AG10803 (cell line): ENCODE measurements around the gene SPOCK2.
"Not testable (repeated sequence)": the region's sequence is repeated elsewhere in the genome, so short reads cannot be mapped to it uniquely, and the experiment has no call there.

Experiments
- DNase-seq: peaks from one replicate; pipeline ENCODE4 v3.0.0; 2010; ENCODE audit warnings: low read depth
- H3K4me3 ChIP-seq: 2 replicates; pipeline ENCODE4 v1.5.1; 2011; ENCODE audit warnings: mild to moderate bottlenecking, low read length, control low read depth
- CTCF ChIP-seq: conservative IDR thresholded peaks from 2 replicates; pipeline ENCODE4 v1.5.1; 2011; ENCODE audit warnings: mild to moderate bottlenecking, low read length, control low read depth, inconsistent platforms

SPOCK2 gene

GRCh38 chr10:72087969-72088888, at the start of gene SPOCK2:
Gene SPOCK2 (minus strand): TSS chr10:72088551. CDS start chr10:72088328, 223 bp downstream.
- no peak within 1 kb of the TSS for H3K4me3 ChIP-seq
- DNase-seq, result no peak
- TF ChIP-seq CTCF, result no peak

- no peak for DNase-seq
- H3K4me3 ChIP-seq, result no peak overlapping the region
- TF ChIP-seq CTCF, result no peak
Measured at GRCh38 chr10:72137583-72137982, 49.2 kb upstream of the SPOCK2 start.

- H3K4me3 ChIP-seq, DNase-seq: not testable (repeated sequence)
Measured at GRCh38 chr10:72136225-72136624, 47.9 kb upstream of the SPOCK2 start.

- no peak for DNase-seq
- TF ChIP-seq CTCF, result no peak
Measured at GRCh38 chr10:72134785-72135767, 46.7 kb upstream of the SPOCK2 start.

GRCh38 chr10:72133517-72133916, 45.2 kb upstream of the SPOCK2 start:
- peak; percentile 62 for DNase-seq
- no peak overlapping the region for H3K4me3 ChIP-seq
- no peak for TF ChIP-seq CTCF

More at GRCh38 chr10:72134785-72135767, 46.7 kb upstream of the SPOCK2 start:
- H3K4me3 ChIP-seq, result no peak overlapping the region

GRCh38 chr10:72132854-72133253, 44.5 kb upstream of the SPOCK2 start:
- TF ChIP-seq CTCF, result no peak
- H3K4me3 ChIP-seq, result no peak overlapping the region
- DNase-seq, result no peak

GRCh38 chr10:72127571-72127970, 39.2 kb upstream of the SPOCK2 start:
- no peak for TF ChIP-seq CTCF
- no peak for DNase-seq
- no peak overlapping the region for H3K4me3 ChIP-seq
